ENCODE data around the gene NUP155.
"Not testable (repeated sequence)": the region's sequence is repeated elsewhere in the genome, so short reads cannot be mapped to it uniquely, and the experiment has no call there.

NUP155 gene

DNA sequence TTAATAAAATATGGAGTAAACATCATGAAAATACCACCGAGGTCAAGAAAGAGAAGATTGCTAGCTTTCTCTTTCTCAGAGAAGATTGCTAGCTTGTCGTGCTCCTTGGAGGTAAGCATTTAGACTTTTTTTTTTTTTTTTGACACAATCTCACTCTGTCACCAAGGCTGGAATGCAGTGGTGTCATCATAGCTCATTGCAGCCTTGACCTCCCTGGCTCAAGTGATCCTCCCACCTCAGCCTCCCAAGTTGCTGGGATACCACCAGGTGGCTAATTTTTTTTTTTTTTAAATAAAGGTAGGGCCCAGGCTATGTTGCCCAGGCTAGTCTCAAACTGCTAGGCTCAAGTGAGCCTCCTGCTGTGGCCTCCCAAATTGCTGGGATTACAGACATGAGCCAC, 95.4 kb downstream of the NUP155 start:
- DNase-seq, result no peak

DNA sequence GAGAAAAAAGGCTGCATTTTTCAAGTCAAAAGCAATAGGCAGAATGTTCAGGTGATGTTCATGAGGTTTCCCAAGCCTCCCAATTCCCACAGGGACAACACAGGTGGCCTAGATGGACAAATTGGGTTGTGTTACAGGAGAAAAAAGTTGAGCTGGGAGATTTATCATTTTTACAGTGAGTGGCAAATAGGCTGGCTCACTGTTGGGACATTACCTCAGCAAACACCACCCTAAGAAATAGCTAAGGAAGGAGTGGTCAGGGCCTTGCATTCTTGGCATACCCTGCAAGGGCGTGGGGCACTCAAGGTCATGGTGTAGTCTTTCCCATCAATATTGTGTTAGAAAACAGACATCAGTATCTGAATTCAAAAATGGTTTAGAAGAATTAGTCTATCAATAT, 98.4 kb downstream of the NUP155 start:
- DNase-seq, result no peak

DNA sequence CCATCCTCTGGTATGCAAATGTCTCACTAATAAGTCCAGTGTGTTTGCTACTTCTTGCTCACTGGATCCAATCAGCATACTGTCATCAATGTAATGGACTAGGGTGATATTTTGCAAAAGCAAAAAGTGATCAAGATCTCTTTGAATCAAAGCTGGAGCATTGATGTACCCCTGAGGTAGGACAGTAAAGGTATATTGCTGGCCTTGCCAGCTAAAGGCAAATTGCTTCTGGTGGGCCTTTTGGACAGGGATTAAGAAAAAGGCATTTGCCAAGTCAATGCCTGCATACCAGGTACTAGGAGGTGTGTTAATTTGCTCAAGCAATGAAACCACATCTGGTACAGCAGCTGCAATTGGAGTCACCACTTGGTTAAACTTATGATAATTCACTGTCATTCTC, 102.8 kb downstream of the NUP155 start:
- DNase-seq, result not testable (repeated sequence)

DNA sequence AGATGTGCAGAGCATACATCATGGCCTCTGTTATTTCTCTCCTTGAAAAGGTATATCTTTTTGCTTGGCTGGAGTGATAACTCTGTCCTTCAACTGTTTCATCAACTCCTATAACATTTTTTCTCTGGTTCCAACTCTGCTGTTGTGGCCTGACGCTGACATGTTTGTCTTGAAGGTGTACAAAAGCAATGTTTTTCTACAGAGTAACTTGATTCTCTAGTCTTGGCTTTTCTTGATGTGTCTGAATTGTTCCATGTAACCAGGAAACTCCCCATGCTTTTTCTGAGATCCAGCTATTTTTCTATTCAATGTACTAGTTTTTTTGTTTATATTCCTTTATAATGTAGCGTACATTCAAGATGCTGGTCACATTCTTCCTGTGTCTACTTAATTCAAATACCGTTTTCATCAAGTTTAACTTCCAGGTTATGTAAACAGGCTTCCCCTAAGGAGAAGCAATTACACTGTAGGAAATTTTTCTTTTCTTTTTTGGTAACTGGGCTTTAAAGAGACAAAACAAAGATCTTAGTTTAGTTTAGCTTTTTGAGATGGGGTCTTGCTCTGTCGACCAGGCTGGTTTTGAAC, 115.0 kb downstream of the NUP155 start:
- DNase-seq, result no peak

DNA sequence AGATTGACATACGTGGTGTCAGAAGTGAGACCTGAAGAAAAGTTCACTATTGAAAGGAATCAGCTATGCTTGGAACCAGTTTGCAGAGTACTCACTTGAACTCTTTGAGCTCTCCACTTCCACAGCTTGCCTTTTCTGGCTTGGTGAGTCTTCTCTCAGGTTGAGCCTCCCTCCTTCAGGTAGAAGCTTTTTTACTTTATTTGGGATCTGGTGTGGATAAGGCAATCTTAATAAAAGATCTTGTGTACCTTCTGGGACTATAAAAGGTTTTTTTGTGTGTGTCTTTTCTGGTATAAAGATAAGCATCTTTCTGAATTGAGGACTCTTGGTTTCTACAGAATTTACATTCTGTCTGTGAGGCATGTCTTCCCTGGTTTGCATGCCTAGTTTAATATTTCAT, 116.3 kb downstream of the NUP155 start:
- DNase-seq, result no peak

DNA sequence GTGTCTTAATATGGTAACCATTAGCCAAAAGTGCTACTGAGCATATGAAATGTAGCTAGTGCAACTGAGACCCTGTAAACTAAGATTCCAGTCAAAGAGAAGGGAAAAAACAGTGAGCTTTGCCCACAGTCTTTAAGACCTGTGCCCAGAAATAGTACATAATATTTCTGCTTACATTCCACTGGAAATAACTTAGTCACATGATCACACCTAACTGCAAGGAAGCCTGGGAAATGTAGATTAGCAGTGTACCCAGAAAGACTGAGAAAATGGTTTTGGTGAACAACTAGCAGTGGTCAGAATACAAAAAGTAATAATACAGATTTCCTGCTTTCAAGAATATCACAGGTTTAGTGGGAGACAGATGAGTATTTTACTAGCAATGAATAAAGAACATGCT, 119.2 kb downstream of the NUP155 start:
- DNase-seq, result no peak

DNA sequence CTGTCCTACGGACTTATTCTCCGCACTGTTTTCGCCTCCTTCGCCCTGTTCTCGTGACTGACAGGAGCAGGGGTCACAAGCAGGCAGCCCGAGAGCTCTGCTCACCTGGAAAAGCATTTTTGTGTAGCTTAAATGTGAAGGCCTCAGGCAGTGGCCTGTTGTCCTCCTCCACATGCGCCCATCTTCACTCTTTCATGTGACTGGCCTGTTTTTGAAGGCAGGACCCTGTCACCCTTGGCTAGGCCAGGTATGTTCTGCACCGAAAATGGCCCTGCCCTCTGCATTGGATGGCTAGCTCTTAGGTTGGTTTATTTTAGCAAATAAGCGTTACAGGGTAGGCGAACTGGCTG, 121.1 kb downstream of the NUP155 start:
- no peak for DNase-seq

DNA sequence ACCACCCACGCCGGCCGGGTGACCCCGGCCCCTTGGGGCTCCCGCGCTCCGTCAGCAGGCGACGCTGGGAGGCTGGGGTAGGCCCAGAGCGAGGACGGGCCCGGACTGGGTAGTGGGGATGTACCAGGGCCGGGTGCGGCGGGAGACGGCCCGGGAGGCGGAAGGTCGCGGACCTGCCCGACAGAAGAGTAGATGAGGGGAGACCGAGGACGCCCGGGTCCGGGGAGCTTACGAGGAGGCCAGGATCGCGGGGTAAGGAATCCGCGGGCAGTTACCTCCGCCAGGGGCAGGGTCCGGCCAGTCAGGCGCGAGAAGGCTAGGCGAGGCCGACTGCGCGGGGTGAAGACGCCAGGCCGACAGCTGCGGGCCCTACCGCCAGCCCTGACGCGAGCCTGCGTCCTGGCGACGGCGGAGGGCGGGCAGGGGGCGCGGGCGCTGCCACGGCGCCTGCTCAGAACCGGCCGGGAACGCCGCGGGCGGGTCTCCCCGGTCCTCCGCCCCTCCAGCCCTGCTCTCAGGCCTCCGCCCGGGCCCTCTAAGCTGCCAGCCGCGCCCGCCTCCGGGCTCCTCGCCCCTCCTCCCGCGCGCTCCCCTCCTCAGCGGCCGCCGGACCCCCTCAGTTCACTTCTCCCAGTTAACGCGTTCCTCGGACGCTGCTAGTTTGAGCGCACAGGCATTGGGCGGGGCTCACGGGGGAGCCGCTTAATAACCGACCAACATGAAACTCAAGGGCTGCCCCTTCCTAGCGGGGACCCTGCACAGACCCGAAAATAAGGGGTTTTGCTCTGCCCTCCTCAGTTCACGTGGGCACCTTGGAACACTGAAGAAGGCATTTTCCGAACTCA, 121.7 kb downstream of the NUP155 start, which contains the start of gene CPLANE1:
CPLANE1 (minus strand) TSS at position 407 of the 845 bp plus-strand sequence. CDS start 1,678 bp downstream, outside the sequence.
- peak; percentile 44 for DNase-seq

DNA sequence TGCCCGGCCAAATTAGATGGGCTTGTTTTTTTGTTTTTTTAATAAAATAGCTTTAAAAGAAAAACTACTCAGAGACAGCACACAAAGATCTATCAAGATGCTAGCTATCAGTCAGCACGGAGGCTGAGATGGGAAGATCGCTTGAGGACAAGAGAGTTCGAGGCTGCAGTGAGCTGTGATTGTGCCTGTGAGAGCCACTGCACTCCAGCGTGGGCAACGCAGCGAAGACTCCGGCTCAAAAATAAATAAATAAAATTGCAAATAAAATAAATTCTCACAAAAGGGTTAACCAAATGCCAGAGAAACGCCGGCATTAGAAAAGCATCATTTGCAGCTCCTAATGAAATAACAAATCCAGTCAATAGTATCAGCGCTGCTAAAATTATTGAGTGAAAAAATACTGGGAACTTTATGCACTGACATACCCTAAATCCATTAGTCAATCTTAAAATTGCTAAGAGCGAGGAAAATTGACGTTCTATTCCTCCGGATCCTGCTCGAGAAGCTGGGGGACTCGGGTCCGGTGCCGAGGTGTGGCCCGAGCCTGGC, 122.4 kb downstream of the NUP155 start:
- no peak for DNase-seq

DNA sequence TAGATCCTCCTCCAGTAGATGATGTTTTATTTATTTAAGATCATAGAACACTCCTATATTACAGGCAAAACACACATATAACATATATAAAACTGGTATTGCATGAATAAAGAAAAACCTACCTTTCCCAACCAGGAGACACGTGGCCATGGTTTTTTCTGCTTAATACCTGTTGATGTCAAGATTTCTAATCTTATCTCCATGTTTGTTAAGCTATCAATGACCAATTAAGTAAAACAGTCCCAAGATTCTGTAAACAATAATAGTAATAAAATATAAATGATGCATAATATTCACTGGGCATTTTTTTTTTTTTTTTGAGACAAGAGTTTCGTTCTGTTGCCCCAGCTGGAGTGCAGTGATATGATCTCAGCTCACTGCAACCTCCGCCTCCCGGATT, 123.4 kb downstream of the NUP155 start:
- no peak for DNase-seq

DNA sequence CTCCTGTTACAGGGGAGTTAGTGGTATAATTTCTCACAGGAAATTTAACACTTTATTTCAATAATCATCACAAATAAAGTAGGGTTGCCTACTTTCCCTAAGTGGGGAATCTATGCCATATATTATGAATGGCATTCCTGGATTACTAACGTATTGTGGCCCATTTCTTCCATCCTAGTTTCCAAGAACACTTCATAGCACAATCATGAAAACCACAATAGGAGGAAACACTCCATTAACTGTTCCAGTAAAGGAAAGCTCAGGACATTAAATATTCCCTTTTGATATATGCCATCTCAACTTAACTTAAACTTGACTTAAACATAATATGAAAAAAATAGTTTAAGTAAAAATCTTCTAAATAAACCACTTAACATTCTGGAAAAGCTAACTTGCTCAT, 123.9 kb downstream of the NUP155 start:
- DNase-seq, result no peak
